PC-9 (cell line): ENCODE data around the gene CGB8. TPM values are rescaled to one million over a fixed set of nuclear protein-coding genes. Genes with fewer than 3 reads are reported as not detected.

ENCODE experiments used
- BruUV-seq: library from RNA; stranded (reverse); fragments of 400-500 nt; replicated peaks from 2 replicates; lab custom pipeline; 2021; lab: Mats Ljungman, UMichigan
- CTCF ChIA-PET: fragments of 300-600 bp; sonication (Branson Sonifier 250); formaldehyde crosslinking; loops from one replicate; lab custom pipeline; 2022; ENCODE audit warnings: antibody characterized with exemption; lab: Charles Lee
- POLR2A ChIA-PET: fragments of 300-600 bp; sonication (Branson Sonifier 250); formaldehyde crosslinking; loops from one replicate; lab custom pipeline; 2022; ENCODE audit warnings: antibody characterized with exemption; ENCODE audit not compliant: unreplicated experiment; lab: Charles Lee
- DNase-seq, 2 experiments: peaks; one replicate each; pipeline versions ENCODE4 v3.0.0 to v3.0.0-alpha.2; 2015 to 2022; ENCODE audit warnings: mixed read lengths in 1 of 2
- H2AFZ ChIP-seq: fragments of 200-600 bp; sonication (generic); 2 replicates; pipeline ENCODE4 v1.8.1; 2017; ENCODE audit warnings: antibody characterized with exemption
- H3F3A ChIP-seq: fragments of 200-600 bp; sonication (generic); 2 replicates; pipeline ENCODE4 v1.8.1; 2017; ENCODE audit warnings: antibody characterized with exemption, mild to moderate bottlenecking, low read depth; ENCODE audit not compliant: insufficient read depth
- H3K27ac ChIP-seq: fragments of 200-600 bp; sonication (generic); 2 replicates; pipeline ENCODE4 v1.6.1; 2016; ENCODE audit warnings: mixed run types
- H3K27me3 ChIP-seq: fragments of 200-600 bp; sonication (generic); 2 replicates; pipeline ENCODE4 v1.6.1; 2016; ENCODE audit warnings: low read depth, mixed run types; ENCODE audit not compliant: insufficient read depth
- H3K36me3 ChIP-seq: fragments of 200-600 bp; sonication (generic); 2 replicates; pipeline ENCODE4 v1.6.1; 2016; ENCODE audit warnings: low read depth, mixed run types
- H3K4me1 ChIP-seq: fragments of 200-600 bp; sonication (generic); replicated peaks from 2 replicates; pipeline ENCODE4 v1.6.1; 2016; ENCODE audit warnings: mixed run types; ENCODE audit not compliant: insufficient read depth
- H3K4me2 ChIP-seq: fragments of 200-600 bp; sonication (generic); 2 replicates; pipeline ENCODE4 v1.6.1; 2017; ENCODE audit warnings: mixed run types
- H3K4me3 ChIP-seq: fragments of 200-600 bp; sonication (generic); 2 replicates; pipeline ENCODE4 v1.6.1; 2016; ENCODE audit warnings: mixed run types
- H3K79me2 ChIP-seq: fragments of 200-600 bp; sonication (generic); 2 replicates; pipeline ENCODE4 v1.6.1; 2017; ENCODE audit warnings: low read depth, mixed run types
- H3K9me2 ChIP-seq: fragments of 200-600 bp; sonication (generic); 2 replicates; pipeline ENCODE4 v1.8.1; 2017; ENCODE audit warnings: mild to moderate bottlenecking; ENCODE audit not compliant: insufficient read depth
- H3K9me3 ChIP-seq: fragments of 200-600 bp; sonication (generic); 2 replicates; pipeline ENCODE4 v1.8.1; 2016; ENCODE audit warnings: low read depth; ENCODE audit not compliant: insufficient read depth
- H4K20me1 ChIP-seq: fragments of 200-600 bp; sonication (generic); 2 replicates; pipeline ENCODE4 v1.8.1; 2017; ENCODE audit not compliant: insufficient read depth
- EZH2 ChIP-seq: fragments of 200-600 bp; sonication (generic); IDR thresholded peaks from 2 replicates; pipeline ENCODE4 v1.8.0; 2017; ENCODE audit warnings: antibody characterized with exemption, low read depth
- intact Hi-C: fragments of 100-400 bp; cut with micrococcal nuclease; formaldehyde crosslinking; loops from one replicate; pipeline ENCODE4 v1.10.0; 2022; ENCODE audit not compliant: unreplicated experiment
- total RNA-seq: library from RNA; stranded (reverse); gene quantifications from 2 replicates; pipeline ENCODE4 v1.2.3, GENCODE V29; 2021
- TF ChIP-seq, protein P1 (sequence below): fragments of 200-600 bp; sonication (generic); conservative IDR thresholded peaks from 2 replicates; pipeline ENCODE4 v1.6.1; 2017; ENCODE audit warnings: mixed run types, antibody characterized with exemption, mild to moderate bottlenecking, moderate library complexity

Gene CGB8
- total RNA-seq, 1 experiment from 2014 or later, result 1.0 TPM

DNA sequence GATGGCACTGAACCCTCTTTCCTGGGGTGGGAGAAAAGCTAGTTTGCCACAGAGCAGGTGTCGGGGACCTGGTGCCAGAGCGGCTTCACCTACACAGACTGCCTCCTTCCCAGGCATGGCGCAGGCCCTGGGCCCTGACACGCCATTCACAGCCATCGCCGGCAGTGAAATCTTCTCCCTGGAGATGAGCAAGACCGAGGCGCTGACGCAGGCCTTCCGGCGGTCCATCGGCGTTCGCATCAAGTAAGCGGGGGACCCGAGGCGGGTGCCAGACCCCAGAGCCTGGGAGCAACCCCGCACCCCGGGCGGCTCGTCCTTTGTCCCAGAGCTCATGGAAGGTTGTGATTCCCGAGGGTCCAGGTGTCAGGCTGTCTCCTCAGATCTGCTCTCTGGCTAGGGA lies 42.0 kb downstream of the CGB8 start:
- Histone ChIP-seq H3K36me3 (peaks cover 22% of the 10 kb centered on the region; the same call in 1 of the 2 replicates), H3K9me3 (no peaks in the 10 kb centered on the region), H3F3A (peaks cover 9% of the 10 kb centered on the region), H3K79me2 (no peaks in the 10 kb centered on the region), H3K4me2 (no peak overlapping the region), H3K4me1 (no peaks in the 10 kb centered on the region), H3K27ac (no peak overlapping the region), H3K27me3 (no peaks in the 10 kb centered on the region), H2AFZ (no peak overlapping the region), H3K4me3 (no peak overlapping the region), H3K9me2 (no peaks in the 10 kb centered on the region), H4K20me1 (peaks cover 18% of the 10 kb centered on the region)
- ChIA-PET POLR2A (interaction anchor here (0.7 kb wide), 1 partner anchor 23 kb away, joined by 3 read pairs; no protein-coding TSS in a partner anchor), CTCF (no interaction called here)
- TF ChIP-seq, protein P1, sequence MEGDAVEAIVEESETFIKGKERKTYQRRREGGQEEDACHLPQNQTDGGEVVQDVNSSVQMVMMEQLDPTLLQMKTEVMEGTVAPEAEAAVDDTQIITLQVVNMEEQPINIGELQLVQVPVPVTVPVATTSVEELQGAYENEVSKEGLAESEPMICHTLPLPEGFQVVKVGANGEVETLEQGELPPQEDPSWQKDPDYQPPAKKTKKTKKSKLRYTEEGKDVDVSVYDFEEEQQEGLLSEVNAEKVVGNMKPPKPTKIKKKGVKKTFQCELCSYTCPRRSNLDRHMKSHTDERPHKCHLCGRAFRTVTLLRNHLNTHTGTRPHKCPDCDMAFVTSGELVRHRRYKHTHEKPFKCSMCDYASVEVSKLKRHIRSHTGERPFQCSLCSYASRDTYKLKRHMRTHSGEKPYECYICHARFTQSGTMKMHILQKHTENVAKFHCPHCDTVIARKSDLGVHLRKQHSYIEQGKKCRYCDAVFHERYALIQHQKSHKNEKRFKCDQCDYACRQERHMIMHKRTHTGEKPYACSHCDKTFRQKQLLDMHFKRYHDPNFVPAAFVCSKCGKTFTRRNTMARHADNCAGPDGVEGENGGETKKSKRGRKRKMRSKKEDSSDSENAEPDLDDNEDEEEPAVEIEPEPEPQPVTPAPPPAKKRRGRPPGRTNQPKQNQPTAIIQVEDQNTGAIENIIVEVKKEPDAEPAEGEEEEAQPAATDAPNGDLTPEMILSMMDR, result no peak
- TF ChIP-seq EZH2, result no peak
- BruUV-seq, result no TSS peak
- intact Hi-C loops, result no loop called here
- DNase-seq, result no peak

DNA sequence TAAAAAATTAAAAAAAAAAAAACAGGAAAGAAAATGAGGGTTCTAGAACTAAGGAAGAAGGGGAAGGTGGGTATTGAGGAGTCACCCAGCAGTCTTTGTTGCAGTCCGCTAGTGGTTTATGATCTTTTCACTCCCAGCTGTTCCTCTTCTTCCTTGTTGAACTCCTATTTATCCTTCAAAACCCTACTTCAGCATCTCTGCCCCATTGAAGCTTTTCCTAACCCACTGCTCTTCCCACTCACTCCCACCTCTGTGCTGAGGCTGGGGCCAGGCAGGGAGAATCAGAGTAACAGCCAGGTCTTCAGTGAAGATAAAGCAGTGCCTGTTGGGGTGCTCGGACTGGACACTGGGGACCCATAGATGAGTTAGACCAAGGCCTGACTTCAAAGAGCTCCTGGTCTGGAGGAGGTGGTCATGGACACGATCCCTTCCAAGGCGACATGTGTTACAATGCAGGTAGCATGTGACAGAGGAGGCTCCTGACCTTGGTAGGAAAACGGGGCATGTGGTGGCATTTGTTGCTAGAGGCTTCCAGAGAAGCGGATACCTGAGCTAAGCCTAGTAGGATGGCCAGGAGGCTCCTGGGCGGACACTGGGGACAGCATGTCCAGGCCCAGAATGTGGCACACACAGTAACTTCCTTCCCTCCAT lies 43.8 kb downstream of the CGB8 start:
- BruUV-seq, result no TSS peak
- DNase-seq, result no peak
- intact Hi-C loops, result no loop called here
- peaks cover 12% of the 10 kb centered on the region for H3F3A ChIP-seq
- H3K4me1 ChIP-seq, result no peaks in the 10 kb centered on the region
- no peaks in the 10 kb centered on the region for H3K9me2 ChIP-seq
- H3K79me2 ChIP-seq, result no peaks in the 10 kb centered on the region
- H3K9me3 ChIP-seq, result no peaks in the 10 kb centered on the region
- no peak overlapping the region for H3K27ac ChIP-seq
- no peak overlapping the region for H3K4me3 ChIP-seq
- peaks cover 26% of the 10 kb centered on the region; the same call in 1 of the 2 replicates for H3K36me3 ChIP-seq
- TF ChIP-seq, protein P1, result no peak
- TF ChIP-seq EZH2, result no peak
- ChIA-PET POLR2A (interaction anchor here (0.6 kb wide), 1 partner anchor 8 kb away, joined by 5 read pairs; no protein-coding TSS in a partner anchor), CTCF (no interaction called here)
- H4K20me1 ChIP-seq, result peaks cover 20% of the 10 kb centered on the region
- H3K4me2 ChIP-seq, result no peak overlapping the region
- H2AFZ ChIP-seq, result no peak overlapping the region
- H3K27me3 ChIP-seq, result no peaks in the 10 kb centered on the region

DNA sequence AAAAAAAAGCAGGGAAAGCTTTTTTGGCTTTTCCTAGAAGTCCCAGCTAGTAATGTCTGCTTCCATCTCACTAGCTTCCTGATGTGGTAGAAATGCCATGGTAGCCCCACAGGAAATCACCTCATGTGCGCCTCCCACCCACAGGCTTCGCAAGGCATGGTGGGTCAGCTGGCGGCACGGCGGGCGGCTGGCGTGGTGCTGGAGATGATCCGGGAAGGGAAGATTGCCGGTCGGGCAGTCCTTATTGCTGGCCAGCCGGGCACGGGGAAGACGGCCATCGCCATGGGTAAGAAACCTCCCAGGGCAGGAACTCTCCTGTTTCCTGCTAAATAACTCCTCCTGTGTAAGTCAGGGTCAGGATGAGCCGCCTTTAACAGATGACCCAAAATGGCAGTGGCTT lies 44.8 kb downstream of the CGB8 start:
- intact Hi-C loops, result no loop called here
- H4K20me1 ChIP-seq, result peaks cover 26% of the 10 kb centered on the region
- BruUV-seq, result no TSS peak
- POLR2A ChIA-PET, result interaction anchor here (0.7 kb wide), 1 partner anchor 10 kb away, joined by 3 read pairs; no protein-coding TSS in a partner anchor
- DNase-seq, result no peak
- H3K79me2 ChIP-seq, result no peaks in the 10 kb centered on the region; the same call in 1 of the 2 replicates
- no peaks in the 10 kb centered on the region for H3K4me1 ChIP-seq
- no peak for TF ChIP-seq EZH2
- TF ChIP-seq, protein P1, result no peak
- H3K9me3 ChIP-seq, result no peaks in the 10 kb centered on the region
- no peak overlapping the region for H3K4me3 ChIP-seq
- peaks cover 35% of the 10 kb centered on the region for H3K36me3 ChIP-seq
- peaks cover 18% of the 10 kb centered on the region for H3F3A ChIP-seq
- no peak overlapping the region for H3K27ac ChIP-seq
- no peak overlapping the region for H2AFZ ChIP-seq
- H3K9me2 ChIP-seq, result no peaks in the 10 kb centered on the region
- H3K4me2 ChIP-seq, result no peak overlapping the region
- CTCF ChIA-PET, result interaction anchor here (0.6 kb wide), 1 partner anchor 27 kb away, joined by 5 read pairs; no protein-coding TSS in a partner anchor
- H3K27me3 ChIP-seq, result no peaks in the 10 kb centered on the region
